HepG2 (cell line): ENCODE measurements around the gene LHFPL6.

Source experiments
- ARNT2 ChIP-seq: sonication (generic); formaldehyde crosslinking; IDR thresholded peaks from 2 replicates; pipeline ENCODE4 v1.8.0; 2022; ENCODE audit warnings: mild to moderate bottlenecking, low read depth, missing genetic modification reagents, moderate library complexity
- MBNL3 ChIP-seq: fragments of 250-450 bp; sonication (Bioruptor Pico); conservative IDR thresholded peaks from 2 replicates; pipeline ENCODE4 v1.8.0; 2022; ENCODE audit warnings: mild to moderate bottlenecking, inconsistent platforms
- POLR2AphosphoS2 ChIP-seq: IDR thresholded peaks from 2 replicates; pipeline ENCODE4 v1.6.1; 2011; ENCODE audit warnings: low read depth, low read length, improper control_type of control experiment
- ZNF143 ChIP-seq: sonication (generic); formaldehyde crosslinking; IDR thresholded peaks from 2 replicates; pipeline ENCODE4 v1.4.0; 2020; ENCODE audit warnings: missing genetic modification reagents
- ZNF33A ChIP-seq: sonication (generic); formaldehyde crosslinking; IDR thresholded peaks from 2 replicates; pipeline ENCODE4 v1.5.1; 2020; ENCODE audit warnings: missing genetic modification reagents, mild to moderate bottlenecking, moderate library complexity, borderline replicate concordance
- ZNF547 ChIP-seq: sonication (generic); formaldehyde crosslinking; IDR thresholded peaks from 2 replicates; pipeline ENCODE4 v1.5.1; 2020; ENCODE audit warnings: mild to moderate bottlenecking, missing genetic modification reagents

DNA sequence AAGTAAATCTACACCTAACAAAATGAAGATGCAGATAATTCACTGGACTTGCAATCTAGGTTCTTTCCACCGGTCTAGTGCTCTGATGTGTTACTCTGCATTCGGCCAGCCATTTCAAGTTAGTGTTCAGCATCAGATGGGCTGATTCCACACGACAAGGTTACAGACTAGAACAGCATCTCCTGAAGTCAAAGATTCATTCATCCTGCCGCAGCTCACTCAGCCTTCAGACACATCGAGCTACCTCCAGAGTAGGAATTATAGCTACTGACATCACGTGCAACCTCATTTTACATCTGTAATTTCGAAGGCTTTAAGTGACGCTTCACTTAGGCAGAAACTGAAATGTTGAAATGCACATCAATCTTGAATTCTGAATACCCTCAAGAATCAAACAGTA, 76.5 kb downstream of the LHFPL6 start:
- TF ChIP-seq ZNF547 (no peak), ZNF143 (no peak), POLR2AphosphoS2 (no peak), MBNL3 (CRISPR knock-in tag) (no peak), ZNF33A (CRISPR knock-in tag) (no peak), ARNT2 (CRISPR knock-in tag) (no peak)
